ENCODE results near the gene HSF4. TPM values are rescaled to one million over a fixed set of nuclear protein-coding genes. Genes with fewer than 3 reads are reported as not detected.

The HSF4 gene
- total RNA-seq, 4 donors from 2014 or later: 56.5 to 351 (median 102) TPM

Other genes starting within 250 kb of the HSF4 start
- under 1 TPM in 1 of 4 donors, not detected in 3; 0.45 TPM for gene CDH16, start 245.9 kb upstream of the HSF4 start, total RNA-seq
- gene RRAD, start 239.2 kb upstream of the HSF4 start, total RNA-seq: 10 to 100 TPM in 1 of 4 donors, 1 to 10 TPM in 3; 1.5 to 12.1 (median 4.6) TPM
- gene CIAO2B, start 230.3 kb upstream of the HSF4 start, total RNA-seq: 10 to 100 TPM; 34.4 to 69.0 (median 45.0) TPM
- 10 to 100 TPM; 33.6 to 56.0 (median 42.3) TPM for gene CES2, start 229.2 kb upstream of the HSF4 start, total RNA-seq
- gene CES3, start 203.5 kb upstream of the HSF4 start, total RNA-seq: 1 to 10 TPM in 3 of 4 donors, not detected in 1; 1.4 to 2.2 (median 1.5) TPM
- 100 to 1,000 TPM in 2 of 4 donors, 10 to 100 TPM in 2; 47.2 to 148 (median 99.9) TPM for gene CES4A, start 176.2 kb upstream of the HSF4 start, total RNA-seq
- gene CBFB, start 135.6 kb upstream of the HSF4 start, total RNA-seq: 10 to 100 TPM; 28.2 to 68.3 (median 46.6) TPM
- 10 to 100 TPM; 44.0 to 60.9 (median 53.1) TPM for gene PHAF1, start 54.8 kb upstream of the HSF4 start, total RNA-seq
- gene B3GNT9, start 13.7 kb upstream of the HSF4 start, total RNA-seq: 1 to 10 TPM; 7.5 to 9.7 (median 9.0) TPM
- 10 to 100 TPM; 25.9 to 34.4 (median 28.7) TPM for gene TRADD, start 4.8 kb upstream of the HSF4 start, total RNA-seq
- 100 to 1,000 TPM in 1 of 4 donors, 10 to 100 TPM in 3; 45.0 to 134 (median 58.8) TPM for gene FBXL8, start 4.8 kb upstream of the HSF4 start, total RNA-seq
- 100 to 1,000 TPM in 2 of 4 donors, 10 to 100 TPM in 2; 64.3 to 116 (median 90.5) TPM for gene NOL3, start 5.8 kb downstream of the HSF4 start, total RNA-seq
- gene MATCAP1, start 19.2 kb downstream of the HSF4 start, total RNA-seq: 10 to 100 TPM; 14.2 to 30.0 (median 17.3) TPM
- 1 to 10 TPM in 3 of 4 donors, under 1 TPM in 1; 0.45 to 2.0 (median 1.9) TPM for gene EXOC3L1, start 25.4 kb downstream of the HSF4 start, total RNA-seq
- 100 to 1,000 TPM in 1 of 4 donors, 10 to 100 TPM in 3; 92.6 to 106 (median 96.8) TPM for gene E2F4, start 27.4 kb downstream of the HSF4 start, total RNA-seq
- gene ELMO3, start 34.4 kb downstream of the HSF4 start, total RNA-seq: 10 to 100 TPM; 48.0 to 77.6 (median 56.7) TPM
- 10 to 100 TPM; 32.8 to 46.8 (median 40.0) TPM for gene TMEM208, start 62.4 kb downstream of the HSF4 start, total RNA-seq
- 10 to 100 TPM in 3 of 4 donors, 1 to 10 TPM in 1; 7.7 to 28.8 (median 15.3) TPM for gene FHOD1, start 82.7 kb downstream of the HSF4 start, total RNA-seq
- under 1 TPM; 0.26 to 0.64 (median 0.43) TPM for gene SLC9A5, start 84.2 kb downstream of the HSF4 start, total RNA-seq
- gene PLEKHG4, start 114.8 kb downstream of the HSF4 start, total RNA-seq: 10 to 100 TPM; 13.8 to 36.8 (median 26.9) TPM
- gene KCTD19, start 162.0 kb downstream of the HSF4 start, total RNA-seq: under 1 TPM in 1 of 4 donors, not detected in 3; 0.25 TPM
- gene LRRC36, start 162.1 kb downstream of the HSF4 start, total RNA-seq: under 1 TPM in 2 of 4 donors, not detected in 2; 0.42 to 0.56 TPM
- 100 to 1,000 TPM in 3 of 4 donors, 10 to 100 TPM in 1; 47.6 to 182 (median 121) TPM for gene TPPP3, start 228.8 kb downstream of the HSF4 start, total RNA-seq